H1 (cell line): ENCODE data around the gene ZAR1L. TPM values are rescaled to one million over a fixed set of nuclear protein-coding genes. Genes with fewer than 3 reads are reported as not detected.

Experiments
- CTCF ChIA-PET: fragments of 300-600 bp; sonication (Branson Sonifier 250); formaldehyde crosslinking; loops from one replicate; lab custom pipeline; 2021; ENCODE audit not compliant: partially characterized antibody; lab: Charles Lee
- POLR2A ChIA-PET: fragments of 300-600 bp; sonication (Branson Sonifier 250); formaldehyde crosslinking; loops from one replicate; lab custom pipeline; 2021; ENCODE audit warnings: inconsistent platforms; ENCODE audit not compliant: partially characterized antibody; lab: Charles Lee
- DNase-seq, 2 experiments: peaks; one replicate each; pipeline versions ENCODE4 v3.0.0 to v3.0.0-alpha.2; 2010 to 2022; ENCODE audit warnings: low spot score in 2 of 2, low read depth in 1 of 2, mixed read lengths in 1 of 2
- FAIRE-seq: peaks from 2 replicates; lab custom pipeline; 2011; peaks lifted over from hg19 to GRCh38; lab: Jason Lieb, UNC
- H2AFZ ChIP-seq: 2 replicates; pipeline ENCODE4 v1.8.1; 2012; ENCODE audit warnings: low read length, inconsistent platforms
- H2AK5ac ChIP-seq: 2 replicates; pipeline ENCODE4 v1.6.1; 2013; ENCODE audit warnings: low read depth, low read length
- H2BK120ac ChIP-seq: replicated peaks from 2 replicates; pipeline ENCODE3; 2013; ENCODE audit warnings: low read depth, low read length, inconsistent platforms
- H2BK12ac ChIP-seq: 2 replicates; pipeline ENCODE4 v1.6.1; 2013; ENCODE audit warnings: low read depth, low read length
- H2BK15ac ChIP-seq: 2 replicates; pipeline ENCODE4 v1.6.1; 2013; ENCODE audit warnings: low read length
- H2BK20ac ChIP-seq: 2 replicates; pipeline ENCODE4 v1.6.1; 2013; ENCODE audit warnings: low read length
- H2BK5ac ChIP-seq: 2 replicates; pipeline ENCODE4 v1.6.1; 2013; ENCODE audit warnings: low read depth, low read length
- H3K14ac ChIP-seq: 2 replicates; pipeline ENCODE4 v1.6.1; 2013; ENCODE audit warnings: inconsistent platforms; ENCODE audit not compliant: insufficient read length
- H3K18ac ChIP-seq: 2 replicates; pipeline ENCODE4 v1.6.1; 2013; ENCODE audit warnings: low read length; ENCODE audit errors: extremely low read depth
- H3K23ac ChIP-seq: 2 replicates; pipeline ENCODE4 v1.6.1; 2013; ENCODE audit warnings: inconsistent platforms; ENCODE audit not compliant: insufficient read length
- H3K23me2 ChIP-seq: 2 replicates; pipeline ENCODE4 v1.6.1; 2013; ENCODE audit warnings: low read depth, low read length
- H3K27ac ChIP-seq: 2 replicates; pipeline ENCODE4 v1.6.1; 2011; ENCODE audit warnings: low read depth, low read length, inconsistent platforms
- H3K27me3 ChIP-seq, 4 experiments: replicated peaks in 1 of 4; 1 replicate in 1 of 4; 2 replicates in 3 of 4; pipeline versions ENCODE4 v1.6.1 to v1.8.1; 2011 to 2013; ENCODE audit warnings: low read length in 3 of 4, mild to moderate bottlenecking in 3 of 4, inconsistent platforms in 2 of 4, mixed read lengths in 2 of 4, moderate library complexity in 1 of 4; ENCODE audit not compliant: control insufficient read depth in 3 of 4, insufficient read depth in 3 of 4; ENCODE audit errors: extremely low read depth in 1 of 4
- H3K36me3 ChIP-seq, 4 experiments: 2 replicates each; pipeline versions ENCODE4 v1.6.1 to v1.8.1; 2011 to 2013; ENCODE audit warnings: mild to moderate bottlenecking in 4 of 4, low read length in 3 of 4, moderate library complexity in 2 of 4, control low read depth in 1 of 4, inconsistent platforms in 1 of 4; ENCODE audit not compliant: insufficient read depth in 4 of 4, control insufficient read depth in 2 of 4
- H3K4ac ChIP-seq: replicated peaks from 2 replicates; pipeline ENCODE3; 2013; ENCODE audit warnings: low read length, low read depth, mixed read lengths, inconsistent platforms; ENCODE audit not compliant: insufficient read length
- H3K4me1 ChIP-seq, 4 experiments: replicated peaks in 1 of 4; 1 replicate in 1 of 4; 2 replicates in 3 of 4; pipeline versions ENCODE4 v1.6.1 to v1.8.1; 2011 to 2013; ENCODE audit warnings: low read length in 3 of 4, inconsistent platforms in 2 of 4, mixed read lengths in 1 of 4; ENCODE audit not compliant: insufficient read depth in 4 of 4, control insufficient read depth in 3 of 4
- H3K4me2 ChIP-seq, 2 experiments: 2 replicates each; pipeline versions ENCODE4 v1.6.1 to v1.8.1; 2011 to 2013; ENCODE audit warnings: low read depth in 2 of 2, low read length in 2 of 2, control low read depth in 1 of 2, inconsistent platforms in 1 of 2, mild to moderate bottlenecking in 1 of 2; ENCODE audit not compliant: insufficient read depth in 1 of 2
- H3K4me3 ChIP-seq, 4 experiments: fragments of 200-600, 300-600 bp in 1 of 4; sonication (generic), shearing (Covaris generic), sonication (Bioruptor Twin) in 1 of 4; 2 replicates each; pipeline versions ENCODE4 v1.5.1 to v1.8.1; 2011 to 2016; ENCODE audit warnings: low read length in 4 of 4, low read depth in 3 of 4, control low read depth in 2 of 4, inconsistent platforms in 2 of 4, mild to moderate bottlenecking in 2 of 4, mixed read lengths in 1 of 4, moderate library complexity in 1 of 4; ENCODE audit not compliant: insufficient read depth in 2 of 4; ENCODE audit errors: extremely low read depth in 1 of 4
- H3K56ac ChIP-seq: replicated peaks from 2 replicates; pipeline ENCODE3; 2013; ENCODE audit warnings: low read depth, mild to moderate bottlenecking, mixed read lengths, low read length, inconsistent platforms; ENCODE audit not compliant: insufficient read length
- H3K79me1 ChIP-seq: 2 replicates; pipeline ENCODE4 v1.6.1; 2013; ENCODE audit warnings: low read depth, low read length, control low read depth
- H3K79me2 ChIP-seq, 2 experiments: 2 replicates each; pipeline versions ENCODE4 v1.6.1 to v1.8.1; 2012 to 2013; ENCODE audit warnings: low read length in 2 of 2, mild to moderate bottlenecking in 2 of 2, inconsistent platforms in 1 of 2; ENCODE audit not compliant: insufficient read depth in 2 of 2, control insufficient read depth in 1 of 2
- H3K9ac ChIP-seq, 4 experiments: replicated peaks in 1 of 4; 1 replicate in 1 of 4; 2 replicates in 3 of 4; pipeline versions ENCODE4 v1.6.1 to v1.8.1; 2011 to 2013; ENCODE audit warnings: low read depth in 3 of 4, low read length in 3 of 4, control low read depth in 2 of 4, mild to moderate bottlenecking in 2 of 4, moderate library complexity in 2 of 4, inconsistent platforms in 1 of 4; ENCODE audit errors: extremely low read depth in 1 of 4
- H3K9me3 ChIP-seq, 2 experiments: 2 replicates each; pipeline versions ENCODE4 v1.6.1 to v1.8.1; 2012 to 2013; ENCODE audit warnings: mild to moderate bottlenecking in 2 of 2, moderate library complexity in 2 of 2, control low read depth in 1 of 2, inconsistent platforms in 1 of 2, low read depth in 1 of 2, low read length in 1 of 2, mixed read lengths in 1 of 2; ENCODE audit not compliant: insufficient read depth in 2 of 2
- H4K20me1 ChIP-seq, 2 experiments: replicated peaks in 1 of 2; 2 replicates each; pipeline versions ENCODE3 to v1.8.1; 2011 to 2013; ENCODE audit warnings: inconsistent platforms in 2 of 2, low read length in 2 of 2, mild to moderate bottlenecking in 1 of 2; ENCODE audit not compliant: insufficient read depth in 2 of 2, control insufficient read depth in 1 of 2
- H4K5ac ChIP-seq: 2 replicates; pipeline ENCODE4 v1.6.1; 2013; ENCODE audit warnings: low read length, low read depth, mixed read lengths, inconsistent platforms; ENCODE audit not compliant: insufficient read length
- H4K8ac ChIP-seq: 2 replicates; pipeline ENCODE4 v1.8.0; 2013; ENCODE audit warnings: mild to moderate bottlenecking, moderate library complexity, low read length, inconsistent platforms; ENCODE audit not compliant: insufficient read depth; ENCODE audit errors: extremely low read depth
- H4K91ac ChIP-seq: replicated peaks from 2 replicates; pipeline ENCODE3; 2013; ENCODE audit warnings: low read length, mixed read lengths, inconsistent platforms; ENCODE audit not compliant: insufficient read length
- CREB1 ChIP-seq: IDR thresholded peaks from 2 replicates; pipeline ENCODE4 v1.6.1; 2012; ENCODE audit warnings: inconsistent platforms
- RAD21 ChIP-seq, 2 experiments: IDR thresholded peaks in 1 of 2; conservative IDR thresholded peaks in 1 of 2; 2 replicates each; pipeline ENCODE4 v1.6.1; 2011; ENCODE audit warnings: low read depth in 2 of 2, low read length in 2 of 2, improper control_type of control experiment in 1 of 2, inconsistent platforms in 1 of 2, mild to moderate bottlenecking in 1 of 2, moderate library complexity in 1 of 2
- SIRT6 ChIP-seq: IDR thresholded peaks from one replicate; pipeline ENCODE4 v1.7.1; 2012; ENCODE audit warnings: low read length, inconsistent platforms
- TEAD4 ChIP-seq: IDR thresholded peaks from 2 replicates; pipeline ENCODE4 v1.6.1; 2012; ENCODE audit warnings: low read depth, low read length, inconsistent platforms, mixed read lengths
- USF2 ChIP-seq: IDR thresholded peaks from 2 replicates; pipeline ENCODE4 v1.6.1; 2011; ENCODE audit warnings: low read length, improper control_type of control experiment
- WGBS, 2 experiments: shearing (Covaris generic) in 1 of 2; methylation state at CpG; one replicate each; pipeline versions ENCODE4 v1.1.6 to v1.1.7; 2013 to 2015; ENCODE audit warnings: low lambda C conversion rate in 2 of 2, mixed read lengths in 2 of 2, inconsistent platforms in 1 of 2, low coverage in 1 of 2, missing lambda C conversion rate in 1 of 2; ENCODE audit not compliant: insufficient replicate concordance in 2 of 2, insufficient coverage in 1 of 2, insufficient read length in 1 of 2; ENCODE audit errors: extremely low coverage in 1 of 2, missing lambda C conversion rate in 1 of 2; 5-methylcytosine and 5-hydroxymethylcytosine counted together
- polyA plus RNA-seq, 7 experiments: library from polyadenylated mRNA; depleted of rRNA in 3 of 7; stranded (reverse) in 5 of 7; unstranded in 2 of 7; fragments of >200 nt in 5 of 7; fragments of 200-250 nt in 2 of 7; gene quantifications; 1 replicate in 5 of 7; 2 replicates in 1 of 7; 4 replicates in 1 of 7; pipeline versions ENCODE4 v1.2.1 to v1.2.3, GENCODE V29; 2011 to 2013; ENCODE audit warnings: missing spikeins in 2 of 7, mixed read lengths in 2 of 7
- total RNA-seq: library from RNA; stranded (reverse); fragmentation: NEBNext Ultra II Directional; extraction: Animal tissue kit (Norgen Biotek cat#: 25700); gene quantifications from 2 replicates; pipeline ENCODE4 v1.2.1, GENCODE V29; 2021
- TF ChIP-seq, protein P1 (sequence below), 3 experiments: IDR thresholded peaks; 1 replicate in 2 of 3; 2 replicates in 1 of 3; pipeline versions ENCODE4 v1.5.1 to v1.6.1; 2011; ENCODE audit warnings: low read length in 3 of 3, mild to moderate bottlenecking in 3 of 3, inconsistent platforms in 2 of 3, low read depth in 1 of 3, moderate library complexity in 1 of 3; ENCODE audit not compliant: insufficient read depth in 1 of 3; ENCODE audit errors: control extremely low read depth in 1 of 3

Gene ZAR1L
- total and polyA plus RNA-seq, 2 of the 8 experiments (the other 6 are each of a cell fraction or from before 2014, with no cell fraction given): 0.19 to 0.30 TPM

DNA sequence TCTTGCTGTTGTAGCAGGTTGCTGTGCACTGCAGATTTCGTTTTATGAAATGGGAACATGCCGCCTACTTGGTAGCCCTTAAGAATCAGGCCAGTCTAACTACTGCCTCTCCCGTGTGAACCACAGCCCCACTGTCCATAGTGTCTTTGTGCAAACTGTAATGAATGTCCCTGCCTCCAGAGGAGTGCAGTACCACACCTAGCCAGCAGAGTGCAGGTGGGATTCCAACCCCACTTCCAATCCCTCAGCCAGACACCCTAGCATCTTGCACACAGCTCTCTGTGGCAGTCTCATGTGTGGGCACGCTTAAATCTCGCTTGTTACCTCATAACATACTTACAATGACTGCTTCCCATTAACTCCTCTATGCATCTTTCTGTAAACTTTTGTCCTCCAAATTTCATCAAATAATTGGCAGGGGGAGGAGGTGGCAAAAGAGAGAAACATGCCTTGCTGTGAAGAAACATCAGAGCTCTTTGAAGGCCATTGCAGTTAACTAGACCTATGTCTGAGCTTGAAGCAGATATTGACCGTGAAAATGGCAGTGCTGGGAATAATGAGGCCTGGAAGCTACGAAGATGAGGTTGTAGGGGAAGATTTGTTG lies 47.2 kb downstream of the ZAR1L start:
- no peaks in the 10 kb centered on the region for H4K20me1 ChIP-seq
- no peak overlapping the region for H2BK120ac ChIP-seq
- H4K5ac ChIP-seq: no peak overlapping the region
- DNase-seq (peak; percentile 65 to 90), FAIRE-seq (peak; percentile 96)
- H3K9me3 ChIP-seq: no peaks in the 10 kb centered on the region
- POLR2A ChIA-PET: interaction anchor here (2.4 kb wide), 1 partner anchor 47 kb away, joined by 9 read pairs; the partner anchor contains the start of genes BRCA2 and ZAR1L
- H3K4me2 ChIP-seq: no peak overlapping the region
- H4K91ac ChIP-seq: no peak overlapping the region
- no peak overlapping the region for H3K56ac ChIP-seq
- H2AK5ac ChIP-seq: no peak overlapping the region
- H3K14ac ChIP-seq: no peak overlapping the region
- H3K4me3 ChIP-seq: no peak overlapping the region
- H3K27ac ChIP-seq: no peak overlapping the region
- no peak overlapping the region for H2BK5ac ChIP-seq
- no peaks in the 10 kb centered on the region for H3K79me1 ChIP-seq
- H3K23ac ChIP-seq: no peak overlapping the region
- no peaks in the 10 kb centered on the region for H3K27me3 ChIP-seq
- H3K36me3 ChIP-seq: no peaks in the 10 kb centered on the region; a peak in 1 of 8 replicates
- no peak overlapping the region for H3K18ac ChIP-seq
- 51% methylated on average over 7 of the region's 7 CpGs; no CpG with 5 or more reads in 1 of the 2 experiments for WGBS, 2 experiments
- no peak overlapping the region for H2AFZ ChIP-seq
- H2BK12ac ChIP-seq: no peak overlapping the region
- no peak overlapping the region for H2BK20ac ChIP-seq
- no peak overlapping the region for H2BK15ac ChIP-seq
- no peak overlapping the region for H4K8ac ChIP-seq
- no peak overlapping the region for H3K4ac ChIP-seq
- no peaks in the 10 kb centered on the region for H3K23me2 ChIP-seq
- TF ChIP-seq RAD21 (IDR thresholded peaks at IDR 0.05 in 1 of 2, conservative IDR thresholded peaks at IDR 0.05 in 1 of 2; ENCODE audit: low read depth in 2 of 2, low read length in 2 of 2): peak; percentile 65 to 76
- TF ChIP-seq USF2: no peak
- TF ChIP-seq, protein P1, sequence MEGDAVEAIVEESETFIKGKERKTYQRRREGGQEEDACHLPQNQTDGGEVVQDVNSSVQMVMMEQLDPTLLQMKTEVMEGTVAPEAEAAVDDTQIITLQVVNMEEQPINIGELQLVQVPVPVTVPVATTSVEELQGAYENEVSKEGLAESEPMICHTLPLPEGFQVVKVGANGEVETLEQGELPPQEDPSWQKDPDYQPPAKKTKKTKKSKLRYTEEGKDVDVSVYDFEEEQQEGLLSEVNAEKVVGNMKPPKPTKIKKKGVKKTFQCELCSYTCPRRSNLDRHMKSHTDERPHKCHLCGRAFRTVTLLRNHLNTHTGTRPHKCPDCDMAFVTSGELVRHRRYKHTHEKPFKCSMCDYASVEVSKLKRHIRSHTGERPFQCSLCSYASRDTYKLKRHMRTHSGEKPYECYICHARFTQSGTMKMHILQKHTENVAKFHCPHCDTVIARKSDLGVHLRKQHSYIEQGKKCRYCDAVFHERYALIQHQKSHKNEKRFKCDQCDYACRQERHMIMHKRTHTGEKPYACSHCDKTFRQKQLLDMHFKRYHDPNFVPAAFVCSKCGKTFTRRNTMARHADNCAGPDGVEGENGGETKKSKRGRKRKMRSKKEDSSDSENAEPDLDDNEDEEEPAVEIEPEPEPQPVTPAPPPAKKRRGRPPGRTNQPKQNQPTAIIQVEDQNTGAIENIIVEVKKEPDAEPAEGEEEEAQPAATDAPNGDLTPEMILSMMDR (IDR thresholded peaks at IDR 0.05; ENCODE audit: control extremely low read depth in 1 of 3, insufficient read depth in 1 of 3, low read depth in 1 of 3, low read length in 3 of 3): peak; percentile 82 to 99 (median 98)
- peak; percentile 75 for TF ChIP-seq TEAD4
- TF ChIP-seq CREB1: no peak
- no peak for TF ChIP-seq SIRT6
- no peaks in the 10 kb centered on the region for H3K4me1 ChIP-seq
- H3K79me2 ChIP-seq: no peaks in the 10 kb centered on the region
- no peak overlapping the region for H3K9ac ChIP-seq
- CTCF ChIA-PET: interaction anchor here (0.6 to 3.4 kb wide), 31 partner anchors 8 to 401 kb away, joined by 3 to 35 read pairs (median 5); partner anchors contain the start of genes BRCA2 and ZAR1L
